Keratinocyte (primary cell): Measurements from ENCODE around the gene ZNF831.

Experiments used
- CTCF ChIP-seq, 3 experiments: IDR thresholded peaks in 1 of 3; conservative IDR thresholded peaks in 1 of 3; optimal IDR thresholded peaks in 1 of 3; 2 replicates in 2 of 3; 3 replicates in 1 of 3; pipeline versions ENCODE3 to v1.5.1; 2011; ENCODE audit warnings: low read length in 3 of 3, mild to moderate bottlenecking in 3 of 3, moderate library complexity in 2 of 3, control low read depth in 1 of 3, inconsistent platforms in 1 of 3; ENCODE audit not compliant: insufficient read depth in 2 of 3; ENCODE audit errors: extremely low read depth in 1 of 3
- EZH2 ChIP-seq: IDR thresholded peaks from one replicate; pipeline ENCODE4 v1.6.1; 2012; ENCODE audit warnings: inconsistent platforms, mild to moderate bottlenecking, low read length, moderate library complexity

DNA sequence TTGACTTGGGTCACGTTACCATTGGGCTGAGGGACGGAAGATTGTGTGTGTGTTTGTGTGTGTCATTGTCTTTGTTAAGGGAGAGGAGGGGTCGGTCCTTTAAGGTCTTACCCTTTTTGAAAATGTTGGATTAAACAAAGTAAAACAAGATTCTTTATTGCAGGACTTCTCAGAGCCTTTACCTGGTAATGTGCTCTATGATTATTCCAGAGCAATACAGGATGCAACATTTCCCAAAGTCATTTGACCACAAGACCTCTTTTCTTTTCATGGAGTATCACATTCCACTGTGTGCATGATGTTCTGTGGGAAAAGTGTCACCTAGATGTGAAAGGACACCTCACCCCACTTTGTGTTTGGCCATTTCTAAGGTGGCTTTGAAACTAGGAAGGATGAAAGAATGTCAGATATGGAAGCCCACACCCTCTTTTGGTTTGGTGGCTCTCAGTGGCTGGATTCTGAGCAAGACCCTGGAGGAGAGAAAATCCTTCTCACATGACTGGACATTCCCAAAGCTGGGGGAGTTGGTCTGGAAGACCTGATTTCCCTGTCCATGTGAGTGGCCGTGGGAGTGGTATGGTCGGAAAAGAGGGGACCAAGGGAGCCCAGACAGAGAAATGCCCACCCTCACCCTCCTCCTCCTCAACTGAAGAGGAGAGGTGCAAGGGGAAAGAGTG, 18.2 kb upstream of the ZNF831 start:
- TF ChIP-seq EZH2 (no peak), CTCF (optimal IDR thresholded peaks at IDR 0.05 in 1 of 3, IDR thresholded peaks at IDR 0.05 in 1 of 3, conservative IDR thresholded peaks at IDR 0.05 in 1 of 3; ENCODE audit: extremely low read depth in 1 of 3, insufficient read depth in 2 of 3, low read length in 3 of 3) (no peak)
